HL-60 (cell line): ENCODE results near the gene RANGRF.

Experiments used
- DNase-seq, 2 experiments: peaks; one replicate each; pipeline ENCODE4 v3.0.0-alpha.2; 2010 to 2020; ENCODE audit warnings: low read depth in 1 of 2, low spot score in 1 of 2
- H3K27ac ChIP-seq: fragments of 250-450 bp; sonication (Bioruptor Pico); replicated peaks from 2 replicates; pipeline ENCODE4 v1.5.1; 2020; ENCODE audit warnings: mild to moderate bottlenecking, moderate library complexity
- H3K27me3 ChIP-seq: fragments of 250-450 bp; sonication (Bioruptor Pico); 2 replicates; pipeline ENCODE4 v1.5.1; 2021; ENCODE audit warnings: mild to moderate bottlenecking, moderate library complexity; ENCODE audit not compliant: insufficient read depth, poor library complexity, severe bottlenecking
- H3K4me3 ChIP-seq: replicated peaks from 2 replicates; pipeline ENCODE4 v1.5.1; 2011; ENCODE audit warnings: mild to moderate bottlenecking, control low read depth, low read length; ENCODE audit not compliant: insufficient read depth
- GABPA ChIP-seq: IDR thresholded peaks from 2 replicates; pipeline ENCODE4 v1.6.1; 2012; ENCODE audit warnings: low read depth
- POLR2AphosphoS5 ChIP-seq: IDR thresholded peaks from 2 replicates; pipeline ENCODE4 v1.6.1; 2012; ENCODE audit warnings: low read depth
- REST ChIP-seq: IDR thresholded peaks from 2 replicates; pipeline ENCODE4 v1.6.1; 2012; ENCODE audit warnings: low read depth; ENCODE audit not compliant: insufficient replicate concordance
- SPI1 ChIP-seq: IDR thresholded peaks from 2 replicates; pipeline ENCODE4 v1.6.1; 2012; ENCODE audit warnings: low read depth, mild to moderate bottlenecking, borderline replicate concordance
- TF ChIP-seq, protein P1 (sequence below): IDR thresholded peaks from one replicate; pipeline ENCODE4 v1.5.1; 2011; ENCODE audit warnings: low read length, control low read depth, inconsistent platforms; ENCODE audit not compliant: insufficient read depth

The RANGRF gene

GRCh38 chr17:8290043-8290442 is 1.6 kb downstream of the RANGRF start:
- no peak for DNase-seq
- Histone ChIP-seq H3K4me3 (no peak overlapping the region), H3K27ac (no peak overlapping the region), H3K27me3 (no peaks in the 10 kb centered on the region)
- no peak for TF ChIP-seq SPI1
- no peak for TF ChIP-seq REST
- no peak for TF ChIP-seq POLR2AphosphoS5
- TF ChIP-seq GABPA = no peak
- TF ChIP-seq, protein P1, sequence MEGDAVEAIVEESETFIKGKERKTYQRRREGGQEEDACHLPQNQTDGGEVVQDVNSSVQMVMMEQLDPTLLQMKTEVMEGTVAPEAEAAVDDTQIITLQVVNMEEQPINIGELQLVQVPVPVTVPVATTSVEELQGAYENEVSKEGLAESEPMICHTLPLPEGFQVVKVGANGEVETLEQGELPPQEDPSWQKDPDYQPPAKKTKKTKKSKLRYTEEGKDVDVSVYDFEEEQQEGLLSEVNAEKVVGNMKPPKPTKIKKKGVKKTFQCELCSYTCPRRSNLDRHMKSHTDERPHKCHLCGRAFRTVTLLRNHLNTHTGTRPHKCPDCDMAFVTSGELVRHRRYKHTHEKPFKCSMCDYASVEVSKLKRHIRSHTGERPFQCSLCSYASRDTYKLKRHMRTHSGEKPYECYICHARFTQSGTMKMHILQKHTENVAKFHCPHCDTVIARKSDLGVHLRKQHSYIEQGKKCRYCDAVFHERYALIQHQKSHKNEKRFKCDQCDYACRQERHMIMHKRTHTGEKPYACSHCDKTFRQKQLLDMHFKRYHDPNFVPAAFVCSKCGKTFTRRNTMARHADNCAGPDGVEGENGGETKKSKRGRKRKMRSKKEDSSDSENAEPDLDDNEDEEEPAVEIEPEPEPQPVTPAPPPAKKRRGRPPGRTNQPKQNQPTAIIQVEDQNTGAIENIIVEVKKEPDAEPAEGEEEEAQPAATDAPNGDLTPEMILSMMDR = no peak

DNA sequence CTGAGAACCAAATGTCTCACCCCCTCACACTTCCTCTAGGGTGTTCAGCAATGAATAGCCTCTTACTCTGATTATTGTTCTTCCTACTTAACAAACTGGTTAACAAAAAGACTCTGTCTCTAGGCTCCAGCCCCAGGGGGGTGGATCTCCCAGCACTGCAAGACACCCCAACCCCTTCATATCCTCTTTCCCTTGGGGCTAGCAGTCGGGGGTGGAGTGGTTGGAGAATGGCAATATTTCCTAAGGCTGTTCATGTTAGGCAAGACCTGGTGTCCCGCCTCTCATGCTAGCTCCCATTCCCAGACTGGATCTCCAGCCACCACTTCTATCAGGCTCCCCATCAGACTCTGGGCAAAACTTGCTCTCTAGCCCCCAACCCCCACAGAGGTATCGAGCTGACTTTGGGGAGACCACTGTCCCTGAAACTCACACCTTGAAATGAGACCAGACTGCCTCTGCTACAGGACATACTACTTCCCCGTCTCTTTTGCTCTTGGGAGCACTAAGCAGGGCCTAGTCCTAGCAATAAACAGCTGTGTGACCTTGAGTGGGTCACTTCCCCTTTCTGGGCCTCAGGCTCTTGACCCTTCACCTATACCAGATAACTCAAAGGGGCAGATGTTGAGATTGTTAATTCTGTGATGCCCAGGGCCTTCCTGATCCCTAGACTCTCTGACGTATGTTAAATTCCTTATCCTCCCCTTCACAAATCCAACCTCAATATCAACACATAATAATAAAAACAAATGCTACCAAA is 4.3 kb downstream of the RANGRF start:
- H3K4me3 ChIP-seq = no peak overlapping the region
- TF ChIP-seq, protein P1 = no peak
- 0 out of 2 replicates have a peak, but pooled peaks have one; percentile 16 for TF ChIP-seq SPI1
- H3K27me3 ChIP-seq = no peaks in the 10 kb centered on the region
- H3K27ac ChIP-seq = no peak overlapping the region
- peak in 1 of 2 experiments; percentile 8 for DNase-seq

- Histone ChIP-seq H3K27me3 (no peaks in the 10 kb centered on the region), H3K4me3 (no peak overlapping the region), H3K27ac (no peak overlapping the region)
- no peak for DNase-seq
- TF ChIP-seq SPI1 = no peak
- TF ChIP-seq, protein P1 = no peak
- TF ChIP-seq GABPA = no peak
- TF ChIP-seq REST = no peak
- TF ChIP-seq POLR2AphosphoS5 = no peak
Measured at GRCh38 chr17:8294361-8294760, 5.9 kb downstream of the RANGRF start.
